Osteoblast (primary cell): Measurements from ENCODE around the gene ABLIM1. TPM values are rescaled to one million over a fixed set of nuclear protein-coding genes. Genes with fewer than 3 reads are reported as not detected.

Source experiments
- DNase-seq: peaks from one replicate; pipeline ENCODE4 v3.0.0; 2011; ENCODE audit warnings: low spot score, mixed read lengths; ENCODE audit not compliant: insufficient read length; ENCODE audit errors: missing footprints
- H2AFZ ChIP-seq: 2 replicates; pipeline ENCODE4 v1.6.0; 2011; ENCODE audit warnings: mild to moderate bottlenecking, low read length
- H3K27ac ChIP-seq: 2 replicates; pipeline ENCODE4 v1.5.1; 2011; ENCODE audit warnings: mild to moderate bottlenecking, low read depth, low read length, moderate library complexity
- H3K27me3 ChIP-seq: 2 replicates; pipeline ENCODE4 v1.6.0; 2012; ENCODE audit warnings: mild to moderate bottlenecking, control low read depth, inconsistent platforms, low read length, moderate library complexity; ENCODE audit not compliant: insufficient read depth
- H3K36me3 ChIP-seq: 2 replicates; pipeline ENCODE4 v1.5.1; 2011; ENCODE audit warnings: mild to moderate bottlenecking, low read length, control low read depth, moderate library complexity; ENCODE audit not compliant: insufficient read depth
- H3K4me1 ChIP-seq: 2 replicates; pipeline ENCODE4 v1.5.1; 2011; ENCODE audit warnings: mild to moderate bottlenecking, low read length, control low read depth, moderate library complexity; ENCODE audit not compliant: insufficient read depth
- H3K4me2 ChIP-seq: 2 replicates; pipeline ENCODE4 v1.6.0; 2011; ENCODE audit warnings: mild to moderate bottlenecking, low read length; ENCODE audit not compliant: insufficient read depth
- H3K4me3 ChIP-seq: fragments of 200-600 bp; sonication (generic); 3 replicates; pipeline ENCODE4 v1.5.1; 2012; ENCODE audit warnings: mild to moderate bottlenecking, low read length, inconsistent platforms; ENCODE audit not compliant: insufficient read depth
- H3K79me2 ChIP-seq: 2 replicates; pipeline ENCODE4 v1.6.0; 2012; ENCODE audit warnings: mild to moderate bottlenecking, low read length, control low read depth, inconsistent platforms; ENCODE audit not compliant: insufficient read depth
- H3K9me3 ChIP-seq: 2 replicates; pipeline ENCODE4 v1.5.1; 2011; ENCODE audit warnings: low read depth, low read length, control low read depth
- H4K20me1 ChIP-seq: 2 replicates; pipeline ENCODE4 v1.6.0; 2012; ENCODE audit warnings: mild to moderate bottlenecking, low read length, control low read depth; ENCODE audit not compliant: insufficient read depth
- total RNA-seq: library from RNA; depleted of rRNA; stranded (reverse); fragments of >200 nt; gene quantifications from 2 replicates; pipeline ENCODE4 v1.2.3, GENCODE V29; 2012
- TF ChIP-seq, protein P1 (sequence below): IDR thresholded peaks from 2 replicates; pipeline ENCODE4 v1.5.1; 2011; ENCODE audit warnings: mild to moderate bottlenecking, low read depth, low read length, moderate library complexity; ENCODE audit errors: extremely low read depth

The ABLIM1 gene
- total RNA-seq, 1 donor = 11.2 TPM

DNA sequence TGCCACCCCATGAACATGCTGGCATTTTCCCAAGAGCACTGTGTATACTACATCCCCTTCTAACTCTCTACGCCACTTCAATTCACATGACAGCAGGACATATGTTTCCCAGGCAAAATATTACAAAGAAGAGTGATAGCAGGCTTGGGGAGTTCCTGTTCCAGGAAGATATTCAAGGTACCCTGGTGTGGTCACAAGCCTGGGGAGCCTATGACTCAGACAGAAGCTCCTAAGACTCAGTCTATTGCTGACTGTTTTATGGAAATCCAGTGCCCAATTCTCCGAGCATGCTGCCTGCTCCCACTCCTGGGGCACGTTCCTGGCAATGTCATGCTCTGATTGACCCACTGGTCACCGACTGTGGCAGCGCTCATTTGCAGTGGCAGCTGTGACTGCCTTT is 23.5 kb upstream of the ABLIM1 start:
- no peak overlapping the region for H3K27ac ChIP-seq
- no peaks in the 10 kb centered on the region for H4K20me1 ChIP-seq
- H3K79me2 ChIP-seq = no peaks in the 10 kb centered on the region
- peaks cover 4% of the 10 kb centered on the region for H3K27me3 ChIP-seq
- peaks cover 16% of the 10 kb centered on the region for H3K4me1 ChIP-seq
- no peak overlapping the region for H2AFZ ChIP-seq
- no peaks in the 10 kb centered on the region for H3K36me3 ChIP-seq
- H3K4me2 ChIP-seq = no peak overlapping the region
- H3K4me3 ChIP-seq = no peak overlapping the region
- H3K9me3 ChIP-seq = no peaks in the 10 kb centered on the region
- TF ChIP-seq, protein P1, sequence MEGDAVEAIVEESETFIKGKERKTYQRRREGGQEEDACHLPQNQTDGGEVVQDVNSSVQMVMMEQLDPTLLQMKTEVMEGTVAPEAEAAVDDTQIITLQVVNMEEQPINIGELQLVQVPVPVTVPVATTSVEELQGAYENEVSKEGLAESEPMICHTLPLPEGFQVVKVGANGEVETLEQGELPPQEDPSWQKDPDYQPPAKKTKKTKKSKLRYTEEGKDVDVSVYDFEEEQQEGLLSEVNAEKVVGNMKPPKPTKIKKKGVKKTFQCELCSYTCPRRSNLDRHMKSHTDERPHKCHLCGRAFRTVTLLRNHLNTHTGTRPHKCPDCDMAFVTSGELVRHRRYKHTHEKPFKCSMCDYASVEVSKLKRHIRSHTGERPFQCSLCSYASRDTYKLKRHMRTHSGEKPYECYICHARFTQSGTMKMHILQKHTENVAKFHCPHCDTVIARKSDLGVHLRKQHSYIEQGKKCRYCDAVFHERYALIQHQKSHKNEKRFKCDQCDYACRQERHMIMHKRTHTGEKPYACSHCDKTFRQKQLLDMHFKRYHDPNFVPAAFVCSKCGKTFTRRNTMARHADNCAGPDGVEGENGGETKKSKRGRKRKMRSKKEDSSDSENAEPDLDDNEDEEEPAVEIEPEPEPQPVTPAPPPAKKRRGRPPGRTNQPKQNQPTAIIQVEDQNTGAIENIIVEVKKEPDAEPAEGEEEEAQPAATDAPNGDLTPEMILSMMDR = no peak
- DNase-seq = no peak

- Histone ChIP-seq H3K27me3 (peaks cover 4% of the 10 kb centered on the region), H3K27ac (no peak overlapping the region), H3K36me3 (no peaks in the 10 kb centered on the region), H3K4me2 (no peak overlapping the region), H3K4me1 (peaks cover 16% of the 10 kb centered on the region), H2AFZ (no peak overlapping the region), H3K4me3 (no peak overlapping the region), H3K79me2 (no peaks in the 10 kb centered on the region), H4K20me1 (no peaks in the 10 kb centered on the region), H3K9me3 (no peaks in the 10 kb centered on the region)
- TF ChIP-seq, protein P1 = no peak
- no peak for DNase-seq
Observed at GRCh38 chr10:114680543-114681117, 22.6 kb upstream of the ABLIM1 start.

GRCh38 chr10:114679552-114679951 is 21.5 kb upstream of the ABLIM1 start:
- H4K20me1 ChIP-seq = no peaks in the 10 kb centered on the region
- H3K9me3 ChIP-seq = no peaks in the 10 kb centered on the region
- H3K36me3 ChIP-seq = no peaks in the 10 kb centered on the region
- H2AFZ ChIP-seq = no peak overlapping the region
- TF ChIP-seq, protein P1 = no peak
- H3K4me1 ChIP-seq = peaks cover 6% of the 10 kb centered on the region
- no peak overlapping the region for H3K4me2 ChIP-seq
- H3K79me2 ChIP-seq = no peaks in the 10 kb centered on the region
- no peak overlapping the region for H3K4me3 ChIP-seq
- peaks cover 4% of the 10 kb centered on the region for H3K27me3 ChIP-seq
- no peak overlapping the region for H3K27ac ChIP-seq
- no peak for DNase-seq

DNA sequence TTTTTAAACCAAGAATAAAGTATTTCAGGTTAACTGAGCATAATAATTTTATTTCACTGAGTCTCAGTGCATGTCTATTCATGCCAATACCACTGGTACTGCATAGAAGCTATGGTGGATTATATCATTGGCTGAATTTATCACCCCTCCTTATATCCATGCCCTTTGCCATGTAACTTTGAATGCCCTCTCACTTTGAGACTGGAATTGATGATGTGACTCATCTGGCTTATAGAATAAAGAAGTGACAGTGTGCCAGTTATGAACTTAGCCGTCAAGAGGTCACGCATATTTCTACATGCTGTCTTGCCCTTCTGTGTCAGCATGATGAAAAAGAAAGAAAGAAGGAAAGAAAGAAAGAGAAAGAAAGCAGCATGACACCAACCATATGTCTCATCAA is 20.7 kb upstream of the ABLIM1 start:
- Histone ChIP-seq H3K4me3 (no peak overlapping the region), H3K27me3 (peaks cover 4% of the 10 kb centered on the region), H3K4me1 (no peaks in the 10 kb centered on the region), H3K79me2 (no peaks in the 10 kb centered on the region), H2AFZ (no peak overlapping the region), H4K20me1 (no peaks in the 10 kb centered on the region), H3K36me3 (no peaks in the 10 kb centered on the region), H3K27ac (no peak overlapping the region), H3K9me3 (no peaks in the 10 kb centered on the region), H3K4me2 (no peak overlapping the region)
- TF ChIP-seq, protein P1 = no peak
- DNase-seq = no peak
